NCI-H524 treated with DMSO at 0.1 percent for 48 hours (cell line): ENCODE data around the gene MX2.
"Not testable (repeated sequence)": the region's sequence is repeated elsewhere in the genome, so short reads cannot be mapped to it uniquely, and the experiment has no call there.

Source experiments
- DNase-seq: peaks from one replicate; lab custom pipeline; 2025; lab: John Stamatoyannopoulos, UW

Gene MX2

GRCh38 chr21:41361786-41362604, at the start of gene MX2:
Gene MX2, plus strand, starts transcription at chr21:41362027. Its CDS starts 14,880 bp downstream, at chr21:41376907.
- DNase-seq, result no peak

- not testable (repeated sequence) for DNase-seq
Observed at GRCh38 chr21:41313285-41314164, 48.3 kb upstream of the MX2 start.

- no peak for DNase-seq
Observed at GRCh38 chr21:41315726-41316125, 46.1 kb upstream of the MX2 start.

- no peak for DNase-seq
Observed at GRCh38 chr21:41316200-41317062, 45.4 kb upstream of the MX2 start, which contains the start of gene FAM3B. Gene FAM3B, plus strand, starts transcription at chr21:41316801. Its CDS starts 79 bp downstream, at chr21:41316880.

GRCh38 chr21:41317063-41317392, 44.8 kb upstream of the MX2 start:
- DNase-seq, result no peak

GRCh38 chr21:41317458-41317857, 44.4 kb upstream of the MX2 start:
- no peak for DNase-seq

- no peak for DNase-seq
Observed at GRCh38 chr21:41318218-41318617, 43.6 kb upstream of the MX2 start.

GRCh38 chr21:41319273-41319672, 42.6 kb upstream of the MX2 start:
- no peak for DNase-seq

GRCh38 chr21:41321211-41321907, 40.5 kb upstream of the MX2 start:
- DNase-seq, result no peak

GRCh38 chr21:41321908-41322495, 39.8 kb upstream of the MX2 start:
- DNase-seq, result no peak

- DNase-seq, result no peak
Observed at GRCh38 chr21:41322496-41323382, 39.1 kb upstream of the MX2 start.

GRCh38 chr21:41325138-41325912, 36.5 kb upstream of the MX2 start:
- DNase-seq, result no peak

GRCh38 chr21:41326414-41327080, 35.3 kb upstream of the MX2 start:
- no peak for DNase-seq

GRCh38 chr21:41327753-41328152, 34.1 kb upstream of the MX2 start:
- no peak for DNase-seq

- DNase-seq, result no peak
Observed at GRCh38 chr21:41328660-41329607, 32.9 kb upstream of the MX2 start.

- no peak for DNase-seq
Observed at GRCh38 chr21:41333752-41334151, 28.1 kb upstream of the MX2 start.

- DNase-seq, result no peak
Observed at GRCh38 chr21:41337515-41337914, 24.3 kb upstream of the MX2 start.

- DNase-seq, result no peak
Observed at GRCh38 chr21:41338455-41338854, 23.4 kb upstream of the MX2 start.
